Mucosa of rectum (tissue), 2 donors: ENCODE data around the gene RAC2.

Source experiments
- H3K27ac ChIP-seq, 2 donors: one replicate each; pipeline ENCODE4 v1.7.0; 2013; ENCODE audit warnings: inconsistent platforms in 2 of 2, low read depth in 2 of 2, low read length in 2 of 2
- H3K27me3 ChIP-seq, 2 donors: one replicate each; pipeline ENCODE4 v1.7.0; 2013; ENCODE audit warnings: low read length in 2 of 2; ENCODE audit not compliant: control insufficient read depth in 2 of 2, insufficient read depth in 2 of 2
- H3K36me3 ChIP-seq, 2 donors: one replicate each; pipeline ENCODE4 v1.7.0; 2013; ENCODE audit warnings: low read length in 2 of 2; ENCODE audit not compliant: control insufficient read depth in 2 of 2, insufficient read depth in 2 of 2
- H3K4me1 ChIP-seq, 2 donors: one replicate each; pipeline ENCODE4 v1.7.0; 2013; ENCODE audit warnings: low read length in 2 of 2, mild to moderate bottlenecking in 1 of 2; ENCODE audit not compliant: control insufficient read depth in 2 of 2, insufficient read depth in 2 of 2
- H3K4me3 ChIP-seq, 2 donors: one replicate each; pipeline ENCODE4 v1.7.0; 2013; ENCODE audit warnings: low read length in 2 of 2
- H3K9ac ChIP-seq, 2 donors: one replicate each; pipeline ENCODE4 v1.7.0; 2013; ENCODE audit warnings: low read length in 2 of 2, low read depth in 1 of 2, mild to moderate bottlenecking in 1 of 2
- H3K9me3 ChIP-seq, 2 donors: one replicate each; pipeline ENCODE4 v1.7.0; 2013; ENCODE audit warnings: low read length in 2 of 2; ENCODE audit not compliant: control insufficient read depth in 2 of 2
- donor health status: healthy.
- donor health status: Normal muscosa, but diverticular disease.

RAC2 gene

DNA sequence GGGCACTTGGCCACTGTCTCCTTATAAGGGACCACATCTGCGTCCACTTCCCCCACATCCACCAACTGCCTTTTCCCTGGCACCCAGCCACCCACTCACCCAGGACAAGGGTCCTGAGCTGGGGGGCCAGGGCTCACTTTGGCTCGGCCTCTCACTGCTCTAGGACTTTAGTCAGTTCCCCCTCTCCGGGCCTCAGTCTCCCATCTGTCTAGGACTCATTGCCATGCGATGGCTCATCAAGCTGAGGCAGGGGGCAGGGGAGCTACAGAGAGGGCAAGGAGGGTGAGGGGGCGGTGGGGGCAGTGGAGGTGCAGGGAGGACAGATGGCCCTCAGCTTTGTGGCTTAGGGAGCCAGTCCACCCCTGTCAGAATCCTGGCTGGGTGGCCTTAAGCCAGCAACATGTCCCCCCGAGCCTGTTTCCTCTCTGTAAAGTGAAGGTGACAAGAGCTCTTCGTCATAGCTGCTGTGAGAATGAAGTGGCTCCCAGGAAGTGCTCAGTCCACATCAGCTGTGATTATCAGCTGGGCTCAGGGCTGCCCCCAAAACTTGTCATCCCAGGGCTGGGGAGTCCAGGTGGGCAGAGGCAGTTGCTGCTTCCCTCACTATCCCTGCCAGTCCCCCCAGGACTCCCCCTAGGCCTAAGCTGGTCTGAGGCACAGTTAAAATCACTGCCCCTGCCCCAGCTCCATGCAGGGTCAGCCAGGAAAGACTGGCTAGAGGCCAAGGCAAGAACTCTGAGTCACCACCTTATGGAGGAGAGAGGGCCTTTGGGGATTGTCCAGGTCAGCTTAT lies 14.9 kb downstream of the RAC2 start:
- Histone ChIP-seq H3K4me1 (peaks cover 17 to 27% of the 10 kb centered on the region in 2 donors), H3K27me3 (no peaks in the 10 kb centered on the region), H3K4me3 (peak overlapping the region in 1 of 2 donors; percentile 33), H3K36me3 (peaks cover 0 to 2% of the 10 kb centered on the region in 2 donors), H3K9ac (peak overlapping the region in 1 of 2 donors; percentile 41), H3K27ac (peak overlapping the region; percentile 68 to 85), H3K9me3 (no peaks in the 10 kb centered on the region)

GRCh38 chr22:37228106-37229011 lies 15.7 kb downstream of the RAC2 start:
- Histone ChIP-seq H3K36me3 (peaks cover 0 to 2% of the 10 kb centered on the region in 2 donors), H3K4me3 (no peak overlapping the region), H3K27me3 (no peaks in the 10 kb centered on the region), H3K9ac (peak overlapping the region in 1 of 2 donors; percentile 41), H3K9me3 (no peaks in the 10 kb centered on the region), H3K4me1 (peaks cover 21 to 32% of the 10 kb centered on the region in 2 donors), H3K27ac (peak overlapping the region; percentile 68 to 85)

DNA sequence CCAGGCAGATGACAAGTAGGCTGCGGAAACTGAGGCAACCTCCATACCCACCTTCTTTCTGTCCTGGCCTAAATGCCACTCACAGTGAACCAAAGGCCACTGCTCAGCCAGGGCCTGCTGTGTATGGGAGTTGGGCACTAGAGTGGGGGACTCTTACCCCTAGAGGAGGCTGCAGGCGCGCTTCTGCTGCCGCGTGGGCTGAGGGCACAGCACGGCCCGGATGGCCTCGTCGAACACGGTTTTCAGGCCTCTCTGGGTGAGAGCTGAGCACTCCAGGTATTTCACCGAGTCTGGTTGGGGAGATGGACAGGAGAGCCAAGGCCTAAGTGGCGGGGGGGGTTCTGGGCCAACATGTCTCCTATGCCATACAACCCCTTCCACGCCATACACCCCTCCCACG lies 17.6 kb downstream of the RAC2 start:
- peaks cover 16 to 34% of the 10 kb centered on the region in 2 donors for H3K4me1 ChIP-seq
- no peak overlapping the region for H3K27ac ChIP-seq
- no peaks in the 10 kb centered on the region for H3K9me3 ChIP-seq
- H3K27me3 ChIP-seq: no peaks in the 10 kb centered on the region
- no peak overlapping the region for H3K9ac ChIP-seq
- no peak overlapping the region for H3K4me3 ChIP-seq
- peaks cover 0 to 2% of the 10 kb centered on the region in 2 donors for H3K36me3 ChIP-seq

GRCh38 chr22:37226087-37226486 lies 18.0 kb downstream of the RAC2 start:
- H3K9ac ChIP-seq: no peak overlapping the region
- H3K4me3 ChIP-seq: no peak overlapping the region
- H3K4me1 ChIP-seq: peaks cover 16 to 33% of the 10 kb centered on the region in 2 donors
- no peaks in the 10 kb centered on the region for H3K27me3 ChIP-seq
- H3K36me3 ChIP-seq: peaks cover 0 to 2% of the 10 kb centered on the region in 2 donors
- H3K27ac ChIP-seq: no peak overlapping the region
- H3K9me3 ChIP-seq: no peaks in the 10 kb centered on the region

- Histone ChIP-seq H3K27ac (no peak overlapping the region), H3K27me3 (no peaks in the 10 kb centered on the region), H3K9ac (no peak overlapping the region), H3K4me3 (no peak overlapping the region), H3K36me3 (peaks cover 0 to 2% of the 10 kb centered on the region in 2 donors), H3K4me1 (peaks cover 16 to 31% of the 10 kb centered on the region in 2 donors), H3K9me3 (no peaks in the 10 kb centered on the region)
Measured at GRCh38 chr22:37225481-37225880, 18.6 kb downstream of the RAC2 start.

DNA sequence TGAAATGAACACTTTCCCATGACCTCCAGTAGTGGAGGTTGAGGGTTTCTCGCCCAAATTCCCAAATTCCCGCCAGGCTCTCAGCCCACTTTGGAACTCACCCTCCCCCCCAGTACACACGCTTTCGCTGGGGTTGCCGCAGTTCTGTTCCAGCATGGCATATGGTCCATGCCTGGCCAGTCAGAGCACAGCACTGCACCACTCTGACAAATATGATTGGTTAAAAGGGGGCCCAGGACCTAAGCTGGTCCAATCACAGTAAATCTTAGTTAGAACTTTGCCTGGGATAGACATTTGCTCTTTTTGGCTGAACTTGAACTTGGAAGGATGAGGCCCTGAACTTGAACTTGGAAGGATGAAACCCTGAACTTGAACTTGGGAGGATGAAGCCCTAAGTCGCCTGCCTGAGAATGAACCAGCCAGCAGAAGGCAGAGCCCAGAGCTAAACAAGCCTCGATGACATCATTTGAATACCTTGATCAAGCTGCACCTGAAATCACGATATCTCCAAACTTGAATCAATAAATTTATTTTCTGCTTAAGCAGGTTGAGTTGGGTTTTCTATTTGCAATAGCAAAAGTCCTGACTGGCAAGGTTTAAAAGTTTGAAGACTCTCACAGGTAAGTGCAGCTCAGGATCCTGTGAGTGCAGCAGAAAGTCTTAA lies 19.2 kb downstream of the RAC2 start:
- Histone ChIP-seq H3K9ac (no peak overlapping the region), H3K4me1 (peaks cover 15 to 31% of the 10 kb centered on the region in 2 donors), H3K4me3 (no peak overlapping the region), H3K27ac (peak overlapping the region; percentile 27 to 68), H3K27me3 (no peaks in the 10 kb centered on the region), H3K9me3 (no peaks in the 10 kb centered on the region), H3K36me3 (peaks cover 0 to 2% of the 10 kb centered on the region in 2 donors)

DNA sequence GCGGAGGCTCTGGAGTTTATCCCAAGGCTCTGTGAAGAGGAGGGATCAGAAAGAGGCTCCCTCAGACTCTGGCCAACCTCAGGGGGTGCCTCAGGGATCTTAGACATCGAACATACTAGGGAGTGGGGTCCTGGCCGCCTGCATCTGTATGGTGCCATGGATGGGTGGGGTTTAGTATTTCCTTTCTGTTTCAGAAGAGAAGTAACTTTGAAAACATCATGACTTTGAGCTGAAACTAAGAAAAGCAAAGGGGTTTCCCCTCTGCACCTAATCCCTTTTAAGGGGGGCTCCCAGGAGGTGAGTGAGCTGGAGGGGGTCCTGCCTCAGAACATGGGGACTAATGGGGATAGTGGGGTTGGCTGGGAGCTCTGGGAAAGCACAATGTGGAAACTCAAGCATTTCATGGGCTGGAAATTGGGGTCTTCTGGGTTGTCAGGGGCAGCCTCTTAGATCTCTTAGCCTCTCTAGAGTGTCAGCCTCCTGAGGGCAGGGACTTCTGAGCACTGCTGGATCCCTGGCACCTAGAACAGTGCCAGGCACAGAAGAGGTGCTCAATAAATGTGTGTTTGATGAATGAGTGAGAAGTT lies 20.0 kb downstream of the RAC2 start:
- peak overlapping the region; percentile 34 to 68 for H3K27ac ChIP-seq
- H3K4me1 ChIP-seq: peaks cover 10 to 24% of the 10 kb centered on the region in 2 donors

GRCh38 chr22:37222440-37222971 lies 21.6 kb downstream of the RAC2 start:
- H3K4me3 ChIP-seq: no peak overlapping the region
- H3K36me3 ChIP-seq: peaks cover 0 to 2% of the 10 kb centered on the region in 2 donors
- peak overlapping the region in 1 of 2 donors; percentile 75 for H3K27ac ChIP-seq

More for the DNA sequence above, 20.0 kb downstream of the RAC2 start:
- Histone ChIP-seq H3K9me3 (no peaks in the 10 kb centered on the region), H3K4me3 (no peak overlapping the region), H3K27me3 (no peaks in the 10 kb centered on the region), H3K9ac (no peak overlapping the region), H3K36me3 (peaks cover 0 to 2% of the 10 kb centered on the region in 2 donors)

More at GRCh38 chr22:37222440-37222971, 21.6 kb downstream of the RAC2 start:
- H3K4me1 ChIP-seq: peaks cover 4 to 16% of the 10 kb centered on the region in 2 donors
- H3K9me3 ChIP-seq: no peaks in the 10 kb centered on the region
- H3K27me3 ChIP-seq: no peaks in the 10 kb centered on the region
- no peak overlapping the region for H3K9ac ChIP-seq
